ENCODE measurements around the gene HIP1R. TPM values are rescaled to one million over a fixed set of nuclear protein-coding genes. Genes with fewer than 3 reads are reported as not detected.

Gene HIP1R
- total and polyA plus RNA-seq, 2 of the 8 experiments (the other 6 are each of a cell fraction or from before 2014, with no cell fraction given): 11.2 to 14.5 TPM

DNA sequence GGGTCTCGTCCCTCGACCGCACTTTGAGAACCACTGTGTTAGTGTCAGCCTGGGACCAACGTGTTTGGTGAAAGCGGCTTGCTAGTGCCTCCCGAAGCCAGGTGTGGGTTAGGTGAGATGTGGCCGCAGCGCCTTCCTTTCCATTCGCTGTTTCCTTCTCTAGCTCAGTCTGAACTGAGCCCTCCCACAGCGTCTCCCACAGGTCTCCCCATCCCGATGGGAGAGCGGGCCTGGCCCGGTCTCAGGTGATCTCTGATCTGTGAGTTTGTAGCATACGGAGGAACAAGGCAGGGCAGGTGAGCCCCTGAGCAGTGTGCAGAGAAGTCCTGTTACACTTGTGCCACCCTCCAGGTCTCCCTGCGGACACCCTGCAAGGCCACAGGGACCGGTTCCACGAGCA is 19.3 kb downstream of the HIP1R start:
- CTCF ChIA-PET (ENCODE audit: partially characterized antibody): interaction anchor here (10.5 to 20.1 kb wide), 2 partner anchors 8 to 94 kb away, joined by 129 to 473 read pairs; no protein-coding TSS in a partner anchor
- Histone ChIP-seq H3K23ac (ENCODE audit: insufficient read length) (no peak overlapping the region), H3K36me3 (ENCODE audit: control insufficient read depth in 2 of 4, insufficient read depth in 4 of 4, low read length in 3 of 4) (peaks cover 0 to 3% (median 0%) of the 10 kb centered on the region in 4 experiments; a peak in 2 of 8 replicates), H3K4me1 (replicated peaks in 1 of 4; ENCODE audit: control insufficient read depth in 3 of 4, insufficient read depth in 4 of 4, low read length in 3 of 4) (no peaks in the 10 kb centered on the region), H4K8ac (ENCODE audit: extremely low read depth, insufficient read depth, low read length) (no peak overlapping the region), H2BK20ac (ENCODE audit: low read length) (no peak overlapping the region), H3K9me3 (ENCODE audit: insufficient read depth in 2 of 2, low read depth in 1 of 2, low read length in 1 of 2) (no peaks in the 10 kb centered on the region), H3K4me2 (ENCODE audit: insufficient read depth in 1 of 2, low read depth in 2 of 2, low read length in 2 of 2) (no peak overlapping the region), H2AK5ac (ENCODE audit: low read depth, low read length) (no peak overlapping the region), H3K56ac (replicated peaks; ENCODE audit: insufficient read length, low read depth, low read length) (no peak overlapping the region), H3K27me3 (replicated peaks in 1 of 4; ENCODE audit: control insufficient read depth in 3 of 4, extremely low read depth in 1 of 4, insufficient read depth in 3 of 4, low read length in 3 of 4) (no peaks in the 10 kb centered on the region), H2BK15ac (ENCODE audit: low read length) (no peak overlapping the region), H3K4ac (replicated peaks; ENCODE audit: insufficient read length, low read depth, low read length) (no peak overlapping the region), H3K79me2 (ENCODE audit: control insufficient read depth in 1 of 2, insufficient read depth in 2 of 2, low read length in 2 of 2) (no peaks in the 10 kb centered on the region), H3K23me2 (ENCODE audit: low read depth, low read length) (no peaks in the 10 kb centered on the region), H2BK120ac (replicated peaks; ENCODE audit: low read depth, low read length) (no peak overlapping the region), H4K91ac (replicated peaks; ENCODE audit: insufficient read length, low read length) (no peak overlapping the region), H2BK5ac (ENCODE audit: low read depth, low read length) (no peak overlapping the region), H2AFZ (ENCODE audit: low read length) (no peak overlapping the region), H3K4me3 (ENCODE audit: extremely low read depth in 1 of 4, insufficient read depth in 2 of 4, low read depth in 3 of 4, low read length in 4 of 4) (no peak overlapping the region), H3K18ac (ENCODE audit: extremely low read depth, low read length) (no peak overlapping the region), H3K79me1 (ENCODE audit: low read depth, low read length) (no peaks in the 10 kb centered on the region), H3K9ac (replicated peaks in 1 of 4; ENCODE audit: extremely low read depth in 1 of 4, low read depth in 3 of 4, low read length in 3 of 4) (peak overlapping the region in 1 of 4 experiments; percentile 12; a peak in 1 of 7 replicates), H2BK12ac (ENCODE audit: low read depth, low read length) (no peak overlapping the region), H3K14ac (ENCODE audit: insufficient read length) (no peak overlapping the region), H4K20me1 (replicated peaks in 1 of 2; ENCODE audit: control insufficient read depth in 1 of 2, insufficient read depth in 2 of 2, low read length in 2 of 2) (peaks cover 6 to 9% of the 10 kb centered on the region in 2 experiments), H3K27ac (ENCODE audit: low read depth, low read length) (no peak overlapping the region), H4K5ac (ENCODE audit: insufficient read length, low read depth, low read length) (no peak overlapping the region)
- POLR2A ChIA-PET (ENCODE audit: partially characterized antibody): no interaction called here
- TF ChIP-seq, protein P1, sequence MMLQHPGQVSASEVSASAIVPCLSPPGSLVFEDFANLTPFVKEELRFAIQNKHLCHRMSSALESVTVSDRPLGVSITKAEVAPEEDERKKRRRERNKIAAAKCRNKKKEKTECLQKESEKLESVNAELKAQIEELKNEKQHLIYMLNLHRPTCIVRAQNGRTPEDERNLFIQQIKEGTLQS (IDR thresholded peaks at IDR 0.05; ENCODE audit: insufficient read depth, low read depth, low read length): no peak
- TF ChIP-seq CREB1 (IDR thresholded peaks at IDR 0.05): no peak
- TF ChIP-seq CTBP2 (IDR thresholded peaks at IDR 0.05; ENCODE audit: borderline replicate concordance, insufficient read depth, insufficient read length, low read length): no peak
- TF ChIP-seq BRCA1 (IDR thresholded peaks at IDR 0.05; ENCODE audit: low read depth, low read length): no peak
- TF ChIP-seq NRF1 (IDR thresholded peaks at IDR 0.05; ENCODE audit: low read depth, low read length): no peak
- TF ChIP-seq, protein P2, sequence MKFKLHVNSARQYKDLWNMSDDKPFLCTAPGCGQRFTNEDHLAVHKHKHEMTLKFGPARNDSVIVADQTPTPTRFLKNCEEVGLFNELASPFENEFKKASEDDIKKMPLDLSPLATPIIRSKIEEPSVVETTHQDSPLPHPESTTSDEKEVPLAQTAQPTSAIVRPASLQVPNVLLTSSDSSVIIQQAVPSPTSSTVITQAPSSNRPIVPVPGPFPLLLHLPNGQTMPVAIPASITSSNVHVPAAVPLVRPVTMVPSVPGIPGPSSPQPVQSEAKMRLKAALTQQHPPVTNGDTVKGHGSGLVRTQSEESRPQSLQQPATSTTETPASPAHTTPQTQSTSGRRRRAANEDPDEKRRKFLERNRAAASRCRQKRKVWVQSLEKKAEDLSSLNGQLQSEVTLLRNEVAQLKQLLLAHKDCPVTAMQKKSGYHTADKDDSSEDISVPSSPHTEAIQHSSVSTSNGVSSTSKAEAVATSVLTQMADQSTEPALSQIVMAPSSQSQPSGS (IDR thresholded peaks at IDR 0.05; ENCODE audit: low read length): no peak
- no peak for TF ChIP-seq SP2 (IDR thresholded peaks at IDR 0.05; ENCODE audit: low read length)
- TF ChIP-seq, protein P3, sequence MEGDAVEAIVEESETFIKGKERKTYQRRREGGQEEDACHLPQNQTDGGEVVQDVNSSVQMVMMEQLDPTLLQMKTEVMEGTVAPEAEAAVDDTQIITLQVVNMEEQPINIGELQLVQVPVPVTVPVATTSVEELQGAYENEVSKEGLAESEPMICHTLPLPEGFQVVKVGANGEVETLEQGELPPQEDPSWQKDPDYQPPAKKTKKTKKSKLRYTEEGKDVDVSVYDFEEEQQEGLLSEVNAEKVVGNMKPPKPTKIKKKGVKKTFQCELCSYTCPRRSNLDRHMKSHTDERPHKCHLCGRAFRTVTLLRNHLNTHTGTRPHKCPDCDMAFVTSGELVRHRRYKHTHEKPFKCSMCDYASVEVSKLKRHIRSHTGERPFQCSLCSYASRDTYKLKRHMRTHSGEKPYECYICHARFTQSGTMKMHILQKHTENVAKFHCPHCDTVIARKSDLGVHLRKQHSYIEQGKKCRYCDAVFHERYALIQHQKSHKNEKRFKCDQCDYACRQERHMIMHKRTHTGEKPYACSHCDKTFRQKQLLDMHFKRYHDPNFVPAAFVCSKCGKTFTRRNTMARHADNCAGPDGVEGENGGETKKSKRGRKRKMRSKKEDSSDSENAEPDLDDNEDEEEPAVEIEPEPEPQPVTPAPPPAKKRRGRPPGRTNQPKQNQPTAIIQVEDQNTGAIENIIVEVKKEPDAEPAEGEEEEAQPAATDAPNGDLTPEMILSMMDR (IDR thresholded peaks at IDR 0.05; ENCODE audit: control extremely low read depth in 1 of 3, insufficient read depth in 1 of 3, low read depth in 1 of 3, low read length in 3 of 3): no peak
- TF ChIP-seq, protein P4, sequence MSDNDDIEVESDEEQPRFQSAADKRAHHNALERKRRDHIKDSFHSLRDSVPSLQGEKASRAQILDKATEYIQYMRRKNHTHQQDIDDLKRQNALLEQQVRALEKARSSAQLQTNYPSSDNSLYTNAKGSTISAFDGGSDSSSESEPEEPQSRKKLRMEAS (IDR thresholded peaks at IDR 0.05): no peak
- no peak for FAIRE-seq
- DNase-seq (ENCODE audit: low read depth in 1 of 2, low spot score in 2 of 2): no peak
- WGBS, 2 experiments (ENCODE audit: extremely low coverage in 1 of 2, insufficient coverage in 1 of 2, insufficient read length in 1 of 2, insufficient replicate concordance in 2 of 2, low coverage in 1 of 2, low lambda C conversion rate in 2 of 2, missing lambda C conversion rate in 1 of 2): 88% methylated on average over 15 of the region's 17 CpGs; no CpG with 5 or more reads in 1 of the 2 experiments
